Medulla oblongata (tissue), 1 donor: ENCODE measurements around the gene HBB.
"Not testable (repeated sequence)": the region's sequence is repeated elsewhere in the genome, so short reads cannot be mapped to it uniquely, and the experiment has no call there.

ENCODE experiments used
- DNase-seq: peaks from one replicate; pipeline ENCODE4 v3.0.0-alpha.2; 2015; ENCODE audit errors: extremely low spot score

HBB gene

GRCh38 chr11:5226732-5227310 is at the start of gene HBB:
TSS of gene HBB (minus strand) at chr11:5227071. CDS start at chr11:5227021, 50 bp downstream.
- DNase-seq: no peak

GRCh38 chr11:5275369-5276110 is 48.7 kb upstream of the HBB start:
- DNase-seq: no peak

GRCh38 chr11:5274395-5274794 is 47.5 kb upstream of the HBB start:
- no peak for DNase-seq

GRCh38 chr11:5272395-5273017 is 45.6 kb upstream of the HBB start:
- DNase-seq: no peak

GRCh38 chr11:5269715-5270147 is 42.9 kb upstream of the HBB start, which contains the start of gene HBE1:
TSS of gene HBE1 (minus strand) at chr11:5269945. CDS start at chr11:5269890, 55 bp downstream.
- no peak for DNase-seq

GRCh38 chr11:5267033-5267563 is 40.2 kb upstream of the HBB start:
- no peak for DNase-seq

- DNase-seq: no peak
Observed at GRCh38 chr11:5266609-5267008, 39.7 kb upstream of the HBB start.

GRCh38 chr11:5265832-5266231 is 39.0 kb upstream of the HBB start:
- no peak for DNase-seq

GRCh38 chr11:5258543-5259262 is 31.8 kb upstream of the HBB start:
- no peak for DNase-seq

GRCh38 chr11:5257296-5257695 is 30.4 kb upstream of the HBB start:
- DNase-seq: no peak

- not testable (repeated sequence) for DNase-seq
Observed at GRCh38 chr11:5254646-5255413, 28.0 kb upstream of the HBB start, which contains the start of gene HBG2. TSS of gene HBG2 (minus strand) at chr11:5254781. CDS start at chr11:5254728, 53 bp downstream.

- not testable (repeated sequence) for DNase-seq
Observed at GRCh38 chr11:5254023-5254422, 27.2 kb upstream of the HBB start.

GRCh38 chr11:5253440-5253839 is 26.6 kb upstream of the HBB start:
- DNase-seq: not testable (repeated sequence)

- no peak for DNase-seq
Observed at GRCh38 chr11:5252919-5253265, 26.0 kb upstream of the HBB start.

- no peak for DNase-seq
Observed at GRCh38 chr11:5252192-5252918, 25.5 kb upstream of the HBB start.

- DNase-seq: no peak
Observed at GRCh38 chr11:5251746-5252145, 24.9 kb upstream of the HBB start.

GRCh38 chr11:5250543-5251204 is 23.8 kb upstream of the HBB start:
- DNase-seq: no peak

GRCh38 chr11:5249807-5250396 is 23.0 kb upstream of the HBB start, which contains the start of gene HBG1:
TSS of gene HBG1 (minus strand) at chr11:5249857. CDS start at chr11:5249804, 53 bp downstream.
- not testable (repeated sequence) for DNase-seq

- DNase-seq: not testable (repeated sequence)
Observed at GRCh38 chr11:5248498-5248897, 21.6 kb upstream of the HBB start.
